SU-DHL-6 (cell line): ENCODE data around the gene TRIM51G.
"Not testable (repeated sequence)": the region's sequence is repeated elsewhere in the genome, so short reads cannot be mapped to it uniquely, and the experiment has no call there.

Experiments
- EZH2phosphoT487 ChIP-seq: fragments of 200-600 bp; sonication (generic), shearing (Covaris generic); conservative IDR thresholded peaks from 2 replicates; pipeline ENCODE4 v1.6.1; 2018; ENCODE audit warnings: mild to moderate bottlenecking, antibody characterized with exemption, low read length, moderate library complexity, mixed read lengths
- TF ChIP-seq, protein P1 (sequence below): fragments of 200-600 bp; sonication (generic); IDR thresholded peaks from one replicate; pipeline ENCODE4 v1.5.1; 2017; ENCODE audit warnings: antibody characterized with exemption, mild to moderate bottlenecking, low read length, moderate library complexity; ENCODE audit not compliant: insufficient read depth, poor library complexity, severe bottlenecking

DNA sequence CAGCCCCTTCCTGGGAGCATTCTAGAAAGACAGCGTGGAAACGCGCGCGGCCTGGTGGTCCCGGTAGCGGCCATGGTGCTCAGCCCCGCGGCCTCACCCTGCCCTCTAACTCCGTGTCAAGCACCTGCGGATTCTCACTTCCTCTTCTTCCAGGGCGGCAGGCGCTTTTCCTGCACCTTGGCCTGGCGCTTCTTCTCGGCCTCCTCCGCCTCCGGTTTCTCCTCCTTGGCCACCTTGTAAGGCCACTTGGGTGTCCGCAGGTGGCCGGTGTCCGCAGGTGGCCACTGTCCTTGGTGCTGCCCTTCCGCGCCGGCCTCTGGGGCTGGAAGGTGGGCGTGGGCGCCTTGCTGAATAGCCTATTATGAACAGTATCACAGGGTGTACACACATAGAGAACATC, 15.1 kb downstream of the TRIM51G start:
- TF ChIP-seq, protein P1, sequence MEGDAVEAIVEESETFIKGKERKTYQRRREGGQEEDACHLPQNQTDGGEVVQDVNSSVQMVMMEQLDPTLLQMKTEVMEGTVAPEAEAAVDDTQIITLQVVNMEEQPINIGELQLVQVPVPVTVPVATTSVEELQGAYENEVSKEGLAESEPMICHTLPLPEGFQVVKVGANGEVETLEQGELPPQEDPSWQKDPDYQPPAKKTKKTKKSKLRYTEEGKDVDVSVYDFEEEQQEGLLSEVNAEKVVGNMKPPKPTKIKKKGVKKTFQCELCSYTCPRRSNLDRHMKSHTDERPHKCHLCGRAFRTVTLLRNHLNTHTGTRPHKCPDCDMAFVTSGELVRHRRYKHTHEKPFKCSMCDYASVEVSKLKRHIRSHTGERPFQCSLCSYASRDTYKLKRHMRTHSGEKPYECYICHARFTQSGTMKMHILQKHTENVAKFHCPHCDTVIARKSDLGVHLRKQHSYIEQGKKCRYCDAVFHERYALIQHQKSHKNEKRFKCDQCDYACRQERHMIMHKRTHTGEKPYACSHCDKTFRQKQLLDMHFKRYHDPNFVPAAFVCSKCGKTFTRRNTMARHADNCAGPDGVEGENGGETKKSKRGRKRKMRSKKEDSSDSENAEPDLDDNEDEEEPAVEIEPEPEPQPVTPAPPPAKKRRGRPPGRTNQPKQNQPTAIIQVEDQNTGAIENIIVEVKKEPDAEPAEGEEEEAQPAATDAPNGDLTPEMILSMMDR: not testable (repeated sequence)
- not testable (repeated sequence) for TF ChIP-seq EZH2phosphoT487
